NT2/D1 (cell line): Measurements from ENCODE around the gene JARID2.

Experiments
- SUZ12 ChIP-seq: IDR thresholded peaks from 2 replicates; pipeline ENCODE4 v1.6.1; 2011; ENCODE audit not compliant: insufficient read length, insufficient read depth; ENCODE audit errors: extremely low read depth
- ZNF274 ChIP-seq: IDR thresholded peaks from 2 replicates; pipeline ENCODE4 v1.6.1; 2011; ENCODE audit warnings: mild to moderate bottlenecking, low read depth, low read length

GRCh38 chr6:15279047-15279661 lies 33.3 kb downstream of the JARID2 start:
- TF ChIP-seq ZNF274 (no peak), SUZ12 (no peak)
